SJSA1 (cell line): ENCODE results near the gene GPR141. TPM values are rescaled to one million over a fixed set of nuclear protein-coding genes. Genes with fewer than 3 reads are reported as not detected.

Experiments
- DNase-seq, 2 experiments: peaks; one replicate each; pipeline ENCODE4 v3.0.0-alpha.2; 2015 to 2020; ENCODE audit warnings: low spot score in 2 of 2, low read depth in 1 of 2
- H3K27ac ChIP-seq: fragments of 250-450 bp; sonication (Bioruptor Pico); 2 replicates; pipeline ENCODE4 v1.5.1; 2020; ENCODE audit warnings: mild to moderate bottlenecking, moderate library complexity
- H3K27me3 ChIP-seq: fragments of 250-450 bp; sonication (Bioruptor Pico); replicated peaks from 2 replicates; pipeline ENCODE4 v1.5.1; 2020; ENCODE audit warnings: mild to moderate bottlenecking, moderate library complexity
- H3K36me3 ChIP-seq: fragments of 250-450 bp; sonication (Bioruptor Pico); 2 replicates; pipeline ENCODE4 v1.5.1; 2020; ENCODE audit warnings: mild to moderate bottlenecking
- H3K4me1 ChIP-seq: fragments of 250-450 bp; sonication (Bioruptor Pico); replicated peaks from 2 replicates; pipeline ENCODE4 v1.6.1; 2021; ENCODE audit warnings: mild to moderate bottlenecking
- H3K4me3 ChIP-seq: fragments of 250-450 bp; sonication (Bioruptor Pico); 2 replicates; pipeline ENCODE4 v1.5.1; 2020; ENCODE audit warnings: mild to moderate bottlenecking
- H3K9me3 ChIP-seq: fragments of 250-450 bp; sonication (Bioruptor Pico); replicated peaks from 2 replicates; pipeline ENCODE4 v1.5.1; 2020; ENCODE audit warnings: mild to moderate bottlenecking
- total RNA-seq: library from RNA; depleted of rRNA; stranded (reverse); fragments of >200 nt; shearing (Covaris generic); gene quantifications from 2 replicates; pipeline ENCODE4 v1.2.3, GENCODE V29; 2014

The GPR141 gene
- total RNA-seq, 1 experiment from 2014 or later: not detected

DNA sequence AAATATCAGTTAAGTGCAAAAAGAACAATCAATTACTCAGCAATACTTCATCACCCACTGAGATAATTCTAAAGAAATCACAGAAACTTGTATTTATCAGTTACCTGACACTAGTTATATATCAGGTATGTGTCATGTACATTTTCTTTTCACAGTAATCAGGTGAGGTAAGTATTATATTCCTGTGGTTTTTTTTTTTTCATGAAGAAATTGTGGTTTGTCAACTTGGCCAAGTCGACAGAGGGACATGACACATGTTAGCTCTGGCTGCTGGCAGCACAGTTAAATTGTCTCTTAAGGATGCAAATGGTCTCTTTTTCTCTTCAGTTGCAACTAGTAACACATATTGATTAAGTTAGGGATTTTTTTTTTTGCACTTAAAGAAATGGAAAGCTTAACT, 13.7 kb upstream of the GPR141 start:
- Histone ChIP-seq H3K4me1 (no peaks in the 10 kb centered on the region), H3K36me3 (no peaks in the 10 kb centered on the region), H3K9me3 (no peaks in the 10 kb centered on the region), H3K27ac (no peak overlapping the region), H3K4me3 (no peak overlapping the region), H3K27me3 (no peaks in the 10 kb centered on the region)
- no peak for DNase-seq

DNA sequence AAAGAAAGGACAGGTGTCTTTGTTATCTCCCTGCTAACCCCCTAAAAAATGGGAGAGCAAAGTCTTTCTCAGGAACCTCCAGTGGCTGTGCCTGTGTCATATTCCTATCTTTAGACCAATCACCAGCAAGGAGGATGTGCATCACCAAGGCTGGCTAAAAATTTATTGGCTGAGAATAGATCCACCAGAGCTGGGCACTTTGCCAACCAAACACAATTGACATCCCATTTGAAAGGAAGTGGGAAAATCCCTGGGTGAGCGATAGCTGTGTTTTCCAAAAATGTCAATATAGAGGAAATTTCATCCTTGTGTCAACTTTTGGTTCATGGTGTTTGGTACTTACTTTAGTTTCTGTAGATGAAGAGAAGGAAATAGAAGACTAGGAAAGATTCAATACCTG, 13.1 kb upstream of the GPR141 start:
- H3K27me3 ChIP-seq: no peaks in the 10 kb centered on the region
- H3K4me1 ChIP-seq: no peaks in the 10 kb centered on the region
- no peak overlapping the region for H3K27ac ChIP-seq
- no peaks in the 10 kb centered on the region for H3K36me3 ChIP-seq
- no peak for DNase-seq
- H3K9me3 ChIP-seq: no peaks in the 10 kb centered on the region
- H3K4me3 ChIP-seq: no peak overlapping the region

DNA sequence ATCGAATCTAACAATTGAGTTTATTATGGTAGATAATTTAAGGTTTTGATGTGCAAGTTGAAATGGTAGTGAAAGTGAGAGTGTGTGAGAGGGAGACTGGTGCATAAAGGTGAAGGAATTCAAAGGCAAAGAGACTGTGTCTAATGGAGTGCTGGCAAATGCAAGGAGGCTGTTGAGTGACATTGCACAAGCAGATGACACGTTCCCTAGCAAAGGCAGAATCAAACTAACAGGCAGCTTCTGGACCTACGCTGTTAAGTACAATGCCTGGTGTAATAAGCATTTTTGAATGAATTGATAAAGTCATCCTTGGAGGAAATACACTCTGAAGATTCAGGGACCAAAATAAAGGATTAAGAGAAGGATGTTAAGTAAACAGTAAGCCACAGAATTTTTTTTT, 11.7 kb upstream of the GPR141 start:
- Histone ChIP-seq H3K36me3 (no peaks in the 10 kb centered on the region), H3K4me1 (no peaks in the 10 kb centered on the region), H3K27ac (no peak overlapping the region), H3K4me3 (no peak overlapping the region), H3K9me3 (no peaks in the 10 kb centered on the region), H3K27me3 (no peaks in the 10 kb centered on the region)
- no peak for DNase-seq

DNA sequence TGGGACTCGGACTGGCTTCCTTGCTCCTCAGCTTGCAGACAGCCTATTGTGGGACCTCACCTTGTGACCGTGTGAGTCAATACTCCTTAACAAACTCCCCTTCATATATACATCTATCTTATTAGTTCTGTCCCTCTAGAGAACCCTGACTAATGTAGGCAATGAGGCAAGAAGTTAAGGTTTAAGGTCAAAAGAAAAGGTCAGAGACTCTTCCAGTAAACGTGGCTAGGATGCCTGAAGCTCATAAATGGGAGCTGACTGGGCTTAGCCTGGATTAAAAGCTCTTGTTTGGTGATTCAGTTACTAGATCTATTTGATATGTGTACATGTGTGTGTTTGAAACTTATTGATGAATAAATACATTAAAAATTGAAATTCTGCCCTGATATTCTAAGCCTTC, 10.6 kb upstream of the GPR141 start:
- Histone ChIP-seq H3K4me3 (no peak overlapping the region), H3K9me3 (no peaks in the 10 kb centered on the region)
- DNase-seq: no peak

DNA sequence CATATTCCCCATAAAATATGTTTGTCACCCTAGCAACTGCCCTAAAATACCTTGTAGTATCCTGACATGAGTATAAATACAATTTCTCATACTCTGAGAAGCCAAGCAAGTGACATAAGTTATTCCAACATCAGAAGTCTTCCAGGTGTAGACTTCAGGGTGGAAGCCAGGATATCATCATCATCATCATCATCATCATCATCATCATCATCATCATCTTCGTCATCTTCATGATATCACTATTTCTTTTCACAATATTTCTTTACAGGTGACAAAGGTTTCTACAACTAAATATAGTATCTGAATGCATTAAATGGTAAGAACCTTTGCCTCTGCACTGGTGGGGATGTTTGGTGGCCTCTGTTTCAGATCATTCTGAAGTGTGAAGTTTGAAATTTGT, 10.0 kb upstream of the GPR141 start:
- no peak overlapping the region for H3K4me3 ChIP-seq

More for the DNA sequence above, 10.6 kb upstream of the GPR141 start:
- no peaks in the 10 kb centered on the region for H3K36me3 ChIP-seq
- no peaks in the 10 kb centered on the region for H3K27me3 ChIP-seq
- no peaks in the 10 kb centered on the region for H3K4me1 ChIP-seq
- H3K27ac ChIP-seq: no peak overlapping the region

DNA sequence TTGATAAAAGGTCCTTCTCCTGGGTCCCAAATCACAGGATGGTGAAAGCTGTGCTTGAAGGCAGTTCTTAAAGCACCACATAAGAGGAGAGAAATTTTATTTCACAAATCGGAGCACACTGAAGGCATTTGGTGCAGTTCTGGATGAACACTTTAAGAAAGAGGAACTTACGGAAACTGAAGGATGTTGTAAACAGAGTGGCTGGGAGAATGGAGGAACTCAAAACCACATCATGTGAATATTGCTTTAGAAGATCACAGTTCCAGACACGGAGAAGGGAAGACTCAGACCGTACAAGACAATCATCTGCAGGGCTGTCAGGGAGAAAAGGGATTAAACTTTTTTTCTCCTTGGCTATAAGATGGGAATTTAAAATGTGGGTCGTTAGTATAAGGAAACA, 9.0 kb upstream of the GPR141 start:
- no peak overlapping the region for H3K4me3 ChIP-seq
- H3K4me1 ChIP-seq: no peaks in the 10 kb centered on the region
- no peaks in the 10 kb centered on the region for H3K9me3 ChIP-seq
- H3K27ac ChIP-seq: no peak overlapping the region
- DNase-seq: no peak
- H3K27me3 ChIP-seq: no peaks in the 10 kb centered on the region
- H3K36me3 ChIP-seq: no peaks in the 10 kb centered on the region

More for the DNA sequence above, 10.0 kb upstream of the GPR141 start:
- H3K9me3 ChIP-seq: no peaks in the 10 kb centered on the region
- no peaks in the 10 kb centered on the region for H3K27me3 ChIP-seq
- DNase-seq: no peak
- H3K27ac ChIP-seq: no peak overlapping the region
- H3K36me3 ChIP-seq: no peaks in the 10 kb centered on the region
- no peaks in the 10 kb centered on the region for H3K4me1 ChIP-seq

DNA sequence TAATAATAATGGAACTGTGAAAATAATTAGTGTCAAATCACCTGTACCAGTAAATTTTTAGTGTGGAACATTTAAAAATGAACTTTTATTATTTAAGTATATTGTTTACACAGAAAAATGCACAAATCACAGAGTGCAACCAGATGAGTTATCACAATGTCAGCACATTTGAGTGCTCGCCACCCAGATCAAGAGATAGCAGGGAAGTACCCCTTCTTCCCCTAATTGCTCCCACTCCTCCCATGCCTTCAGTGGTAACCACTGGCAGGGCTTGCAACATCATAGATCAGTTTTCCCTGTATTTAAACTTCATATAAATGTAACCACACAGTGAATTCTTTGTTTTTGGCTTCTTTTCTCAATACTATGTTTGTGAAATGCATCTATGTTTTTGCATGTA, 7.8 kb upstream of the GPR141 start:
- H3K27ac ChIP-seq: no peak overlapping the region
- no peak for DNase-seq
- no peaks in the 10 kb centered on the region for H3K27me3 ChIP-seq
- H3K9me3 ChIP-seq: no peaks in the 10 kb centered on the region
- H3K4me1 ChIP-seq: no peaks in the 10 kb centered on the region
- H3K4me3 ChIP-seq: no peak overlapping the region
- no peaks in the 10 kb centered on the region for H3K36me3 ChIP-seq

DNA sequence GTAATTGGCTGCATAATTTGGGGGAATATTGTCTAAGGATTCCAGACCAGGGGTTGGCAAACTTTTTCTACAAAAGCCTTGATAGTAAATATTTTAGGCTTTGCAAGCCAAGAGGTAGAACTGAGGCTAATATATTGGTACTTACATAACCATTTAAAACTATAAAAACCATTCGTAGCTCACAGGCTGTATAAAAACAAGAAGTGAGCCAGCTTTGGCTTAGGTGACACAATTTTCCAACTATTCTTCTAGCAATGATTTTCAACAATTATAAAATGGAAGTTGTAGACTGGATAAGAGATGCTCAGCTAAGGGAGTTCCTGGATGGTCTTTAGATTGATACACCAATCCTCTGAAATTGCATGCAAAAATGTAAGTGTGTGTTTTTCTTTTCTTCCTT, 1.4 kb downstream of the GPR141 start:
- Histone ChIP-seq H3K36me3 (no peaks in the 10 kb centered on the region), H3K9me3 (no peaks in the 10 kb centered on the region), H3K4me1 (no peaks in the 10 kb centered on the region), H3K27ac (no peak overlapping the region), H3K27me3 (no peaks in the 10 kb centered on the region), H3K4me3 (no peak overlapping the region)
- no peak for DNase-seq

DNA sequence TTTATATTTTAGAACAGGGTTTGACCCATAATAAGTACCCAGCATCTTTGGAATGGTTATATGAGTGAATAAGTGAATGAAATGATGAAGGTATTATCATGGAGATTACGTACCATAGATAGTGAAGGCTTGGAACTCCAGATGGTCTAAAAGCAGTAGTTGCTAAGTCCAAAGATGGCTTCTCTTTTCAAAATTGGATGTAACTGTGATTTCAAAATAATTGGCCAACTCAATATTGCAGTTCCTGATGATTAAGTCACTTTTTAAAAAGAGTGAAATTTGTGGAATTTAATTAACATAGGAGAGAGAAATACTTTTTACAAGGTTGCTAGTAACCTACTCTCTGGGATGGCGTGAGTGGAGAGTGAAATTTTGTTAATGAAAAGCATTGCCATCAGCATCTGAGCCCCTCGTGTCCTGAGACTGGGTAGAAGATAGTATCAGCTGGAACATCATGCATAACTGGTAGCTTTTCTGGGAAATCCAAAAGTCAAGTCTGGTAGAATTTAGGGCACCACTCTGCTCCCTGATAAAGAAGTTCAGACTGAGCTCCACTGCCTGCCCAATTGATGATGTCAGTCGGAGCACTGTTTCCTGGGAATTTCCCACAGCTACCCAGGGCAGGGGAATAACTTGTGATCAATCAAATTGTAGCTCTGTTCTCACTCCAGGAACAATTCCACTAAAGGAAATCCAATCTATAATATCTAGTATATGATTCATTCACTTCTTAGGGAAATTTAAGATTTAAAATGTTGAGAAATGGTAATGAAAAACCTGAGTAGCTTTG, 3.2 kb downstream of the GPR141 start:
- Histone ChIP-seq H3K27ac (no peak overlapping the region), H3K9me3 (no peaks in the 10 kb centered on the region), H3K4me1 (no peaks in the 10 kb centered on the region), H3K4me3 (no peak overlapping the region), H3K27me3 (no peaks in the 10 kb centered on the region), H3K36me3 (no peaks in the 10 kb centered on the region)
- no peak for DNase-seq

DNA sequence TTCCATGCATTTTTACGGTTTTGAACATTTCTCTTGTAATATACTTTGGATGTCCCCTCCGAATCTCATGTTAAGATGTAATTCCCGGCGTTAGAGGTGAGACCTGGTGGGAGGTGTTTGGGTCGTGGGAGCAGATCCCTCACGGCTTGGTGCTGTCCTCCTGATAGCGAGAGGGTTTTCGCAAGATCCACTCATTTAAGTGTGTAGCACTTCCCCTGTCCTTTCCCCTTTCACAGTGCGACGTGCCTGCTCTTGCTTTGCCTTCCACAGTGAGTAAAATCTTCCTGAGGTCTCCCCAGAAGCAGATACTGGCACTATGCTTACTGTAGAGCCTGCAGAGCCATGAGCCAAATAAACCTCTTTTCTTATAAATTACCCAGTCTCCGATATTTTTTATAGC, 6.6 kb downstream of the GPR141 start:
- Histone ChIP-seq H3K36me3 (no peaks in the 10 kb centered on the region), H3K4me1 (no peaks in the 10 kb centered on the region), H3K27ac (no peak overlapping the region), H3K9me3 (no peaks in the 10 kb centered on the region), H3K4me3 (no peak overlapping the region), H3K27me3 (no peaks in the 10 kb centered on the region)
- no peak for DNase-seq

DNA sequence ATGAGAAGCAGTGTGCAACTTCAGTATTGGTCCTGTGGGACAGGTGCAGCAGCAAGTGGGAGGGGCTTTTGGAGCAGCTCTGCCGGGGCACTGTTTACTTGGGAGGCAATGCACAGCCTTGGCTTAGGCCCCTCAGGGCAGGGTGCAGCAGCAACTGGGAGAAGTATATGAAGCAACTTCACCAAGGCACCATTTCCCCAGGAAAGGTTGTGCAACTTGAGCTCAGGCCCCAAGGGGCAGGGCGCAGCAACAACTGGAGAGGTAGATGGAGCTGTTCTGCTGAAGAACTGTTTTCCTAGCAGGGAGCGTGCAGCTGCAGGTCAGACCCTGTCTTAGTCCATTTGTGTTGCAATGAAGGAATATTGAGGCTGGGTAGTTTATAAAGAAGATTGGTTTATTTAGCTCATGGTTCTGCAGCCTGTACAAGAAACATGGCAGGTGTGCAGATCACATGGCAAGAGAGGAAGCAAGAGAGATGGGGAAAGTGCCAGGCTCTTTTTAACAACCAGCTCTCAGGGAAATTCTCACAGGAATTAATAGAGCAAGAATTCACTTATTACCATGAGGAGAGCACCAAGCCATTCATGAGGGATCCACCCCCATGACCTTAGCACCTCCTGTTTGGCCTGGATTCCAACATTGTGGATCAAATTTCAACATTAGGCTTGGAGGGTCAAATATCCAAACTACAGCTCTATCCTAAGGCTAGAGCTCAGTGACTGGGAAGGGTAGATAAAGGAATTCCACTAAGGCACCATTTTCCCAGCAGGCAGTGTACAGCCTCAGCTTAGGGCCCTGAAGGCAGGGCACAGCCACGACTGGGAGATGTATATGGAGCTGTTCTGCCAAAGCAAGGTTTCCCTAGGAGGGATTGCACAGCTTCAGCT, 10.9 kb downstream of the GPR141 start:
- Histone ChIP-seq H3K27ac (no peak overlapping the region), H3K9me3 (no peaks in the 10 kb centered on the region), H3K4me3 (no peak overlapping the region), H3K36me3 (no peaks in the 10 kb centered on the region), H3K4me1 (no peaks in the 10 kb centered on the region), H3K27me3 (no peaks in the 10 kb centered on the region)
- DNase-seq: no peak

DNA sequence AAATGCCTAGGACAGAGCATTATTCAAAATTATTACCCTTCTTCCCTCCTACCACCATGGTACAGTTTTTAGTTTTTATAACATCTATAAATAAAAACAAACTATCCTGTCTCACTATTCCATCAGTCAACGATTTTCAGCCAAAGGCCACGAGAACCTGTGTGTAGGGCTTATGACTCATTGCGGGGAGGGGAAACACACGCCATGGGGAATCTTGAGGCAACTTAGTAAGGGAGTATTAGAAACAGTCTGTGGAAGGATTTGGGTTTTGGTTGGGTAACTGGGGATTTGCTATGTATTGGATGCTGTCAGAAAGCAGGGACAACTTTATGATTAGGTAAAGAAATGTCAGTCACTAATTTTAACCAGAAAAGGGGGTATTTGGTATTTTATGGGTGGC, 14.7 kb downstream of the GPR141 start:
- H3K27me3 ChIP-seq: no peaks in the 10 kb centered on the region
- no peak for DNase-seq
- no peaks in the 10 kb centered on the region for H3K36me3 ChIP-seq
- H3K9me3 ChIP-seq: no peaks in the 10 kb centered on the region
- H3K4me1 ChIP-seq: no peaks in the 10 kb centered on the region
- H3K27ac ChIP-seq: no peak overlapping the region
- no peak overlapping the region for H3K4me3 ChIP-seq

DNA sequence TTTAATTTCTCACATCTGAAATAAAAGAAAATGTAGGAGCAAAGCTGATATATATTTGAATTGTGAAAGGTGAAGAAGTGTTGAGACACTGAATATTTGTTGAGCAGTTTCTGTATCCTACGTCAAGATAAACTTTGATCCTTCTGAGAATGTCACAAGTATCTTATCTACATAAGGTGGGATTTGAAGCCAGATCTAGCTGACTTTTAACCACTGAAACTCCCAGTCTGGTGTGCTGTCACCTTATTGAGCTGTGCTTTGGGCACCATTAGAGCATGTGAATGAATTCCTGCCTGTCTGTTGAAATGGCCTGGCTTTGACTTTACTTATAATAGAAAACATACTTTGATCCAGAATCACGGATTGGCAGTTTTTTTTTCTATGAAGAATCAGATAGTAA, 15.2 kb downstream of the GPR141 start:
- Histone ChIP-seq H3K4me1 (no peaks in the 10 kb centered on the region), H3K36me3 (no peaks in the 10 kb centered on the region), H3K27me3 (no peaks in the 10 kb centered on the region), H3K4me3 (no peak overlapping the region), H3K9me3 (no peaks in the 10 kb centered on the region), H3K27ac (no peak overlapping the region)
- no peak for DNase-seq

DNA sequence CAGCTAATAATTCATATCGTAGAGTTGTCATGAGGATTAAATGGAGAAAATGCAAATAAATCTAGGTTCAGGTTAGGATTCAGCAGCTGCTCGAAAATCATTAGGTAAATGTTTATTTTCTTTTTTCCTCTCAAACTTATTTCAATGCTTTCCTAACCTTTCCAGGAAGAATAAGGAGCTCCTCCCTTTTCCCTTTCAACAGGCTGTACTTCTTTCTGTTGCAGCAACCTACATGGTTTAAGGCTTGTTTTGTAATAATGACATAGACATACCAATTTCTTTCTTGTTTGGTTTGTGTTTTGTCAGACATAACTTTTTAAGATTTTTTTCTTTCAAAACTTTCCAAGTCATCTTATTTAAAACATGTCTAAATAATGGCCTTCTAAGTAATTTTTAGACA, 18.2 kb downstream of the GPR141 start:
- Histone ChIP-seq H3K4me1 (no peaks in the 10 kb centered on the region), H3K27ac (no peak overlapping the region), H3K27me3 (no peaks in the 10 kb centered on the region), H3K9me3 (no peaks in the 10 kb centered on the region), H3K4me3 (no peak overlapping the region), H3K36me3 (no peaks in the 10 kb centered on the region)
- DNase-seq: no peak
